ENCODE data around the gene HEY2. TPM values are rescaled to one million over a fixed set of nuclear protein-coding genes. Genes with fewer than 3 reads are reported as not detected.
A peak's percentile ranks its signal among the peaks of the same experiment; 100 is the strongest.
"Not testable (repeated sequence)": the region's sequence is repeated elsewhere in the genome, so short reads cannot be mapped to it uniquely, and the experiment has no call there.

HEY2 gene
- total RNA-seq, 1 experiment from 2014 or later: not detected

DNA sequence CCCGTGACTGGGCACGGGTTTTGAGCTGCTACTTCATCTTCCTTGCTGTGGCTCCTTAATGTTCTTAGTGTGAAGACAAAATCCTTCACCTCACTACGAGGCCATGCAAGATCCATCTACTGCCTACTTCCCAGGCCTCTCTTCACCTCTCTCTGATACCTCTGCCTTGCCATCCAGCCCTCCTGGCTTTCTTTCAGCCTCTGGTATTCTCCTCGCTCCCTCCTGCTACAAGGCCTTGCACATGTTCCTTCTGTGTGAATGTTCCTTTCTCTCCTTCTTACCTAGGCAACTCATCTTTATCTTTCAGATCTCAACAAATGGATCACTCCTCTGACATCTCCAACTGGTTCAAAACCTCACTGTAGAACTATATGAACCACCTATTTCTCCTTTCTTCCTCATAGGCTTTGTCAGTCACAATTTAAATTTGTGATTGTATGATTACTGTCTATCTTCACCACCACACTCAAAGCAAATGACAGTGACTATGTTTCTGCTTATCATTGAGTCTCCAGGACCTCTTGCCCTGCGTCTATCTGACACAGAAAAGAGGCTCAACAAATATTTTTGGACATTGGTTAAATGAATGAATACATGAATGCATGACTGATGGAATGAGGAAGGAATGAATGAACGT is 19.8 kb downstream of the HEY2 start:
- no peak for DNase-seq (ENCODE audit: low read depth)

GRCh38 chr6:125773387-125774341 is 24.2 kb downstream of the HEY2 start:
- DNase-seq (ENCODE audit: low read depth): no peak

DNA sequence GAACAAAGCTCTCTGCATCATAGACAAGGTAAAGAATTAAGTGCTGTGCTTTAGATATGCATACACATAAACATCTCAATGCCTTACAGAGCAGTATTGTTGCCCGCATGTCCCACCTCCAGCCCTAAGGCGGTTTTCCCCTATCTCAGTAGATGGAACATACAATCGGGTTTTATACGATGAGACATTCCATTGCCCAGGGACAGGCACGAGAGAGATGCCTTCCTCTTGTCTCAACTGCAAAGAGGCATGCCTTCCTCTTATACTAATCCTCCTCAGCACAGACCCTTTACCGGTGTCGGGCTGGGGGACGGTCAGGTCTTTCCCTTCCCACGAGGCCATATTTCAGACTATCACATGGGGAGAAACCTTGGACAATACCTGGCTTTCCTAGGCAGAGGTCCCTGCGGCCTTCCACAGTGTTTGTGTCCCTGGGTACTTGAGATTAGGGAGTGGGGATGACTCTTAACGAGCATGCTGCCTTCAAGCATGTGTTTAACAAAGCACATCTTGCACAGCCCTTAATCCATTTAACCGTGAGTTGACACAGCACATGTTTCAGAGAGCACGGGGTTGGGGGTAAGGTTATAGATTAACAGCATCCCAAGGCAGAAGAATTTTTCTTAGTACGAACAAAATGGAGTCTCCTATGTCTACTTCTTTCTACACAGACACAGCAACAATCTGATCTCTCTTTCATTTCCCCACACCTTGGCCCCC is 26.8 kb downstream of the HEY2 start:
- DNase-seq (ENCODE audit: low read depth): not testable (repeated sequence)

DNA sequence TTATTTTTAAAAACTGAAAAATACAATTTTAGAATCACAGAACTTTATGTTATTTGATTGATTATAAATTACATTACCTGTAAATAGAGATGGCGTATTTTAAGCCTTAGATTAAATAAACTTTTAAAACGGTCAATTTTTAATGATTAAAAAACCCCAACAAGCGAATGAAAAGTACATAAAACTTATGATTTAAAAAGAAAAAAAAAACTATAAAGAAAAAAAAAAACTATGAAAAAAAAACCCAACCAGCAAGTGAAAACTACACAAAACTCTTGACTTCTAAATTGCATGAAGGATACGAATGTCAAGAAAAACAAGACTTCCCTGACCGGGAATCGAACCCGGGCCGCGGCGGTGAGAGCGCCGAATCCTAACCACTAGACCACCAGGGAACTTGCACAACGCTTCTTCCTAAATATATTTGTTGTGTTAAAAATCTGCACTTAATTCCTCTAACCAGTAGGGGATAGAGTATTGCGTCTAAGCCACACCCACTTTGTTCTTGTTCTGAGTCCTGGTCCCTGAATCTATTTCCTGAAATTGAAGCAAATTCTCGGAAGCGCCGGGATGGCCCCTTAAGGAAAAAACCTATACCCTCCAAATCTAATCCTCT is 30.6 kb downstream of the HEY2 start:
- peak; percentile 91 for DNase-seq (ENCODE audit: low read depth)

- peak; percentile 68 for DNase-seq (ENCODE audit: low read depth)
Measured at GRCh38 chr6:125780540-125781313, 31.3 kb downstream of the HEY2 start.

DNA sequence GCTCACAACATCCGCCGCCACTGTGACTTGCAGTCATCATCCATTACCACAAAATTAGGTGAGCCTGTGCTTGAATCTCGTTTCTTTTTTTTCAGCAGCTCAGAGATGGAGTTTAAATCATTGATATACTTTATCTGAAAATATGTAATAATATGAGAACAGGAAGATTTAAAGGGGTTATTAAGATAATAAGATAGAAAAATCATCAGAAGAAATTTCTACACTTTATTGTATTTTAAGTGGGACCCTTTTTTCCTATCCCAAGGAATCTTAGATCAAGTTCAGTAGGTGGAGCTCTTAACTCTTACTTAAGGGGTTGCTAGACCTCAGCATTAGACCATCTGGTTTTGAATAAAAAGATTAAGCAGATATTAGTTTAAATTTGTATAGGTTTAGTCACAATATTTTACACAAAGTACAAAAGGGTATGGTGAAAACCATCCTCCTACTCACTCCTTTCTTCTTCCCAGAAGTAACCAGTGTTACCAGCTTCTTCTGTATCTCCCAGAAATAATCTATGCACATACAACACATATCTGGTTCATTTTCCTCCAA is 32.0 kb downstream of the HEY2 start:
- peak; percentile 29 for DNase-seq (ENCODE audit: low read depth)

DNA sequence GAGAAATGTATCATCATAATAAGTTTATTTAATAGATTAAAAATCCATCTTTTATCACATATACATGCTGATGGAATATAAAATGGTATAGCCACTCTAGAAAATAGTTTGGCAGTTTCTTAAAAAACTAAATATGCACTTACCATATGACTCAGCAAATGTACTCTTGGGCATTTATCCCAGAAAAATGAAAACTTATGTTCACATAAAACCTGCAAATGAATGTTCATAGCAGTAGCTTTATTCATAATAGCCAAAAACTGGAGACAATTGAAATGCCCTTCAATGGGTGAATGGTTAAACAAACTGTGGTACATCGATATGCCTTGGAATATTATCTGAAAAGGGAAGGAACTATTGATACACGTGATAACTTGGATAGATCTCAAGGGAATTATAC is 34.9 kb downstream of the HEY2 start:
- peak; percentile 28 for DNase-seq (ENCODE audit: low read depth)

GRCh38 chr6:125787791-125788190 is 38.4 kb downstream of the HEY2 start:
- DNase-seq (ENCODE audit: low read depth): no peak

GRCh38 chr6:125789167-125789566 is 39.7 kb downstream of the HEY2 start:
- DNase-seq (ENCODE audit: low read depth): no peak

DNA sequence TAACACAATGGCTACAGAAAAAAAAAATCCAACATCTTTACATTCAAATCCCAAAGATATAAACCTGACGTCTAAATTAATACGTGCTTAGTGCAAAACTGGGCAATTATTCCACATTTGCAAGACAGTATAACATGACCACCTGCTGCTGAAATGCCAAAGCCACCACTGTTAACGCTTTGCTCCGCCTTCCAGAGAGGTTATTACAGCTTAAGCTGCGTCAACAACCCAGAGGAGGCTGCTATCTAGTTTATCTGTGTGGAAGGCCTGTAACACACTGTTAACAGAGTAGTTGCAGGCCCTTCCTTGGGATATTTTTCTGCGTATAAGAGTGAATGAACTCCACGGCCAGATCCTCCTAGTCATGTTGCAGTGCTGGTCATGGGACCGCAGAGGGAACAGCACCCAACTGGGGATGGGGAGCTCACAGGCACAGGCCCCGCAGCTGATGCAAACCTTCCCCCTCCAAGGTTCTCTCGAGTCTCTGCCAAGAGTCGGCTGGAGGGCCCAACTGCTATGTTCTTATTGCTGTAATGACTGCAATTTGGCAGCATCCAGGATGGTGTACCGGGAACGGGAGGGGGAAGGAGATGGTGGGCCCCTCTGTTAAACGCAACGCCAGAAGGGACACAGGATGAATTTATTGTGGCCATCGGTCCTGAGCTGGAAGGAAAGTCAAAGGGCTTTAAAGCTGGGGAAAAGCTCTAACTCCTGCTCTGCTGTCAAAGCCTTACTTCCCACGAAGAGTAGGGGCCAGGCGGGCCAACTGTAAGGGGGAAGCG is 40.3 kb downstream of the HEY2 start:
- DNase-seq (ENCODE audit: low read depth): peak; percentile 55

DNA sequence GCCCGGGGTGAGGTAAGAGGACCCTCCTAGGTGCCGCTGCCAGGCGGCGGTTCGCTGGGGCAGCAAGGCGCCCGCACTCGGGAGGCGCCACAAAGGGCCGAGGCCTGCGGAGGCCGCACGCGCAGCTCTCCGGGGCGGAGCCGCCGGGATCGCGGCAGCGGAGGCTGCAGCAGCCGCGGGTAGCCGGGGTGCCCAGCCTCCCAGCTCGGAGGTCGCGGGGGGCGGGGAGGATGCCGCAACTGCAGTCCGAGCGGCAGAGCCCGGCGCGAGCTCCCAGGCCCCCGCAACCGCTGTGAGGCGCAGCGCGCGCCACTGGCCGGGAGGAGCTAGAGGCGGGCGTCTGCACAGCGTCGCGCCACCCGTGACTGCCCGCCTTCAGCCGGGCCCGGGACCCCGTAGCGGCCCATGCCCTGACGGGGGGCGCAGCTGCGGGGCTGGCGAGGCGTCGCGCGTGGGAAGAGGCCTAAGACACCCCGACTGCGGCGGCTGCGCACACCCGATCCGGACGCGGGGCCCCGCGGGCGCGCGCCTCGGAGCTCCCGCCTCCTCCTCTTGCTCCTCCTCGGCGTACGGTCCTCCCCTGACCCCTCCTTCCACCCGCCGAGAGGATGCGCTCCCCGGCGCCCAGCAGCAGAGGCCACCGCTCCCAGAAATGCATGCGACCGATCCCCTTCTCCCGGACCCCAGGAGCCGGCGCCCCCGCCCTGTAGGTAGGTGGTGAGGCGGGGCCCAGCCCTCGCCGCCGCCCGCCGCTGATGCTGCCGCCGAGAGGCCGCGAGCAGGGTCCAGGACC is 41.1 kb downstream of the HEY2 start, which contains the start of gene NCOA7:
Gene NCOA7 (plus strand): TSS at position 603 of the 793 bp plus-strand sequence. CDS start 24,395 bp downstream, outside the sequence.
- peak; percentile 73 for DNase-seq (ENCODE audit: low read depth)

GRCh38 chr6:125791151-125791819 is 41.9 kb downstream of the HEY2 start:
- peak; percentile 65 for DNase-seq (ENCODE audit: low read depth)

DNA sequence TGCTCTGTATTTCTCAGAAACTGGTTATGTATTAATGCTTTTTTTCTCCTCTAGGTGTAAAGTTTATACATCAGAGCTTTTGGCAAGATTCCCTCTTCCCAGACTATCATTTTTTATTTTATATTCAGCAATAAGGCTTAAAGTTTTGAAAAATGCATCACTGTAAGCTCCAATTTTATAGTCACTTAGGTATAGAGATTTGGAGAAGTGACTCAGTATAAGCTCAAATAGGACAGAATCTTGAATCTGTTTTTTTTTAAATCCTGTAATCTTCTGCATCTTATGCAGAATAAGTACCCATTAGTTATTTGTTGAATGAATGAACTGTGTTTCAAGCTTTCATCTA is 42.4 kb downstream of the HEY2 start:
- DNase-seq (ENCODE audit: low read depth): no peak

GRCh38 chr6:125792172-125792571 is 42.7 kb downstream of the HEY2 start:
- DNase-seq (ENCODE audit: low read depth): no peak

GRCh38 chr6:125792680-125793079 is 43.2 kb downstream of the HEY2 start:
- peak; percentile 54 for DNase-seq (ENCODE audit: low read depth)

GRCh38 chr6:125793280-125793679 is 43.8 kb downstream of the HEY2 start:
- no peak for DNase-seq (ENCODE audit: low read depth)

- DNase-seq (ENCODE audit: low read depth): no peak
Measured at GRCh38 chr6:125793863-125794262, 44.4 kb downstream of the HEY2 start.
